ENCODE data around the gene LPCAT3.

Gene LPCAT3

GRCh38 chr12:7017870-7018349 is 366 bp downstream of the LPCAT3 start (continued):
- TF ChIP-seq ZNF530 (tag by site-specific recombination; IDR thresholded peaks at IDR 0.05; ENCODE audit: low read depth) = no peak
- no peak for TF ChIP-seq ZNF596 (tag by site-specific recombination; IDR thresholded peaks at IDR 0.05)
- peak; percentile 45; the same call in 1 of the 2 replicates for TF ChIP-seq ZBTB17 (tag by site-specific recombination; IDR thresholded peaks at IDR 0.05)
- TF ChIP-seq, protein P1, sequence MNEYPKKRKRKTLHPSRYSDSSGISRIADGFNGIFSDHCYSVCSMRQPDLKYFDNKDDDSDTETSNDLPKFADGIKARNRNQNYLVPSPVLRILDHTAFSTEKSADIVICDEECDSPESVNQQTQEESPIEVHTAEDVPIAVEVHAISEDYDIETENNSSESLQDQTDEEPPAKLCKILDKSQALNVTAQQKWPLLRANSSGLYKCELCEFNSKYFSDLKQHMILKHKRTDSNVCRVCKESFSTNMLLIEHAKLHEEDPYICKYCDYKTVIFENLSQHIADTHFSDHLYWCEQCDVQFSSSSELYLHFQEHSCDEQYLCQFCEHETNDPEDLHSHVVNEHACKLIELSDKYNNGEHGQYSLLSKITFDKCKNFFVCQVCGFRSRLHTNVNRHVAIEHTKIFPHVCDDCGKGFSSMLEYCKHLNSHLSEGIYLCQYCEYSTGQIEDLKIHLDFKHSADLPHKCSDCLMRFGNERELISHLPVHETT (tag by site-specific recombination; IDR thresholded peaks at IDR 0.05) = peak; percentile 63; the same call in 1 of the 2 replicates
- no peak; the same call in 1 of the 2 replicates for TF ChIP-seq ZNF692 (tag by site-specific recombination; IDR thresholded peaks at IDR 0.05)
- TF ChIP-seq, protein P2, sequence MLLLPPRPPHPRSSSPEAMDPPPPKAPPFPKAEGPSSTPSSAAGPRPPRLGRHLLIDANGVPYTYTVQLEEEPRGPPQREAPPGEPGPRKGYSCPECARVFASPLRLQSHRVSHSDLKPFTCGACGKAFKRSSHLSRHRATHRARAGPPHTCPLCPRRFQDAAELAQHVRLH (tag by site-specific recombination; IDR thresholded peaks at IDR 0.05) = no peak
- TF ChIP-seq, protein P3, sequence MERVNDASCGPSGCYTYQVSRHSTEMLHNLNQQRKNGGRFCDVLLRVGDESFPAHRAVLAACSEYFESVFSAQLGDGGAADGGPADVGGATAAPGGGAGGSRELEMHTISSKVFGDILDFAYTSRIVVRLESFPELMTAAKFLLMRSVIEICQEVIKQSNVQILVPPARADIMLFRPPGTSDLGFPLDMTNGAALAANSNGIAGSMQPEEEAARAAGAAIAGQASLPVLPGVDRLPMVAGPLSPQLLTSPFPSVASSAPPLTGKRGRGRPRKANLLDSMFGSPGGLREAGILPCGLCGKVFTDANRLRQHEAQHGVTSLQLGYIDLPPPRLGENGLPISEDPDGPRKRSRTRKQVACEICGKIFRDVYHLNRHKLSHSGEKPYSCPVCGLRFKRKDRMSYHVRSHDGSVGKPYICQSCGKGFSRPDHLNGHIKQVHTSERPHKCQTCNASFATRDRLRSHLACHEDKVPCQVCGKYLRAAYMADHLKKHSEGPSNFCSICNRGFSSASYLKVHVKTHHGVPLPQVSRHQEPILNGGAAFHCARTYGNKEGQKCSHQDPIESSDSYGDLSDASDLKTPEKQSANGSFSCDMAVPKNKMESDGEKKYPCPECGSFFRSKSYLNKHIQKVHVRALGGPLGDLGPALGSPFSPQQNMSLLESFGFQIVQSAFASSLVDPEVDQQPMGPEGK (tag by site-specific recombination; IDR thresholded peaks at IDR 0.05) = no peak; the same call in none of the 2 replicates
- peak; percentile 77; the same call in 1 of the 2 replicates for TF ChIP-seq HIC1 (tag by site-specific recombination; IDR thresholded peaks at IDR 0.05)
- peak; percentile 92 for TF ChIP-seq WT1 (tag by site-specific recombination; IDR thresholded peaks at IDR 0.05)
- no peak for TF ChIP-seq ZNF37A (tag by site-specific recombination; IDR thresholded peaks at IDR 0.05)
- TF ChIP-seq BCL11B (tag by site-specific recombination; IDR thresholded peaks at IDR 0.05; ENCODE audit: low read depth) = peak; percentile 59; the same call in 1 of the 2 replicates
- TF ChIP-seq ZNF544 (tag by site-specific recombination; IDR thresholded peaks at IDR 0.05) = no peak

- Histone ChIP-seq H3K4me3 (ENCODE audit: low read depth, low read length) (peak overlapping the region; percentile 89), H3K4me1 (ENCODE audit: control insufficient read depth, insufficient read depth, low read length) (peaks cover 25% of the 10 kb centered on the region), H3K36me3 (ENCODE audit: control insufficient read depth in 2 of 2, insufficient read depth in 1 of 2, low read length in 2 of 2) (peaks cover 3 to 11% of the 10 kb centered on the region in 2 experiments; a peak in 2 of 3 replicates), H3K9me3 (ENCODE audit: control insufficient read depth, insufficient read depth, low read depth, low read length) (no peaks in the 10 kb centered on the region), H3K27ac (ENCODE audit: extremely low read depth, low read depth, low read length) (no peak overlapping the region)
- ChIA-PET POLR2A (no interaction called here), CTCF (interaction anchor here (0.9 to 1.5 kb wide), 4 partner anchors 17 to 42 kb away, joined by 3 to 4 read pairs (median 3); no protein-coding TSS in a partner anchor)
- TF ChIP-seq ZNF776 (tag by site-specific recombination; IDR thresholded peaks at IDR 0.05; ENCODE audit: borderline replicate concordance) (no peak), IKZF3 (tag by site-specific recombination; IDR thresholded peaks at IDR 0.05) (peak; percentile 49; the same call in 1 of the 2 replicates), SP7 (tag by site-specific recombination; IDR thresholded peaks at IDR 0.05) (no peak), ZNF404 (tag by site-specific recombination; IDR thresholded peaks at IDR 0.05) (no peak), ZBTB7A (tag by site-specific recombination; IDR thresholded peaks at IDR 0.05; ENCODE audit: low read depth) (no peak), ZXDB (tag by site-specific recombination; IDR thresholded peaks at IDR 0.05) (0 out of 2 replicates have a peak, but pooled peaks have one; percentile 23), ZNF23 (tag by site-specific recombination; IDR thresholded peaks at IDR 0.05; ENCODE audit: borderline replicate concordance) (no peak), SCRT2 (tag by site-specific recombination; IDR thresholded peaks at IDR 0.05) (no peak), KLF16 (tag by site-specific recombination; IDR thresholded peaks at IDR 0.05) (no peak), ZNF114 (tag by site-specific recombination; IDR thresholded peaks at IDR 0.05) (no peak), ZNF37A (tag by site-specific recombination; IDR thresholded peaks at IDR 0.05) (no peak)
- TF ChIP-seq, protein P4, sequence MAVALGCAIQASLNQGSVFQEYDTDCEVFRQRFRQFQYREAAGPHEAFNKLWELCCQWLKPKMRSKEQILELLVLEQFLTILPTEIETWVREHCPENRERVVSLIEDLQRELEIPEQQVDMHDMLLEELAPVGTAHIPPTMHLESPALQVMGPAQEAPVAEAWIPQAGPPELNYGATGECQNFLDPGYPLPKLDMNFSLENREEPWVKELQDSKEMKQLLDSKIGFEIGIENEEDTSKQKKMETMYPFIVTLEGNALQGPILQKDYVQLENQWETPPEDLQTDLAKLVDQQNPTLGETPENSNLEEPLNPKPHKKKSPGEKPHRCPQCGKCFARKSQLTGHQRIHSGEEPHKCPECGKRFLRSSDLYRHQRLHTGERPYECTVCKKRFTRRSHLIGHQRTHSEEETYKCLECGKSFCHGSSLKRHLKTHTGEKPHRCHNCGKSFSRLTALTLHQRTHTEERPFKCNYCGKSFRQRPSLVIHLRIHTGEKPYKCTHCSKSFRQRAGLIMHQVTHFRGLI (tag by site-specific recombination; IDR thresholded peaks at IDR 0.05) = no peak
Measured at GRCh38 chr12:7016958-7017571, 1.2 kb downstream of the LPCAT3 start.

Data from HEK293 (cell line).